Measurements from ENCODE around the gene ASIP. TPM values are rescaled to one million over a fixed set of nuclear protein-coding genes. Genes with fewer than 3 reads are reported as not detected.
A peak's percentile ranks its signal among the peaks of the same experiment; 100 is the strongest.

Gene ASIP
- total and polyA plus RNA-seq, 2 of the 13 experiments (the other 11 are each of a cell fraction or from before 2014, with no cell fraction given) = not detected

- TF ChIP-seq ARID5B (CRISPR knock-in tag; IDR thresholded peaks at IDR 0.05) = peak; percentile 55; the same call in 1 of the 2 replicates
- peak; percentile 33 for TF ChIP-seq ZNF337 (CRISPR knock-in tag; IDR thresholded peaks at IDR 0.05; ENCODE audit: borderline replicate concordance, low read depth)
- TF ChIP-seq RFX5 (IDR thresholded peaks at IDR 0.05; ENCODE audit: low read depth, low read length) = no peak
- TF ChIP-seq ZNF326 (CRISPR knock-in tag; IDR thresholded peaks at IDR 0.05; ENCODE audit: borderline replicate concordance) = no peak
- TF ChIP-seq ZNF580 (CRISPR knock-in tag; IDR thresholded peaks at IDR 0.05; ENCODE audit: borderline replicate concordance, low read depth) = peak; percentile 94; the same call in 1 of the 2 replicates
- peak; percentile 93 for TF ChIP-seq ZNF83 (CRISPR knock-in tag; IDR thresholded peaks at IDR 0.05; ENCODE audit: borderline replicate concordance)
- peak; percentile 83 for TF ChIP-seq E2F5 (CRISPR knock-in tag; conservative IDR thresholded peaks at IDR 0.05)
- TF ChIP-seq MBNL3 (CRISPR knock-in tag; conservative IDR thresholded peaks at IDR 0.05) = no peak
- peak; percentile 98 for TF ChIP-seq CAMTA2 (CRISPR knock-in tag; IDR thresholded peaks at IDR 0.05; ENCODE audit: borderline replicate concordance)
- peak; percentile 88; the same call in 1 of the 2 replicates for TF ChIP-seq HBP1 (CRISPR knock-in tag; IDR thresholded peaks at IDR 0.05; ENCODE audit: low read depth)
- peak; percentile 95 for TF ChIP-seq ZNF124 (CRISPR knock-in tag; IDR thresholded peaks at IDR 0.05)
- TF ChIP-seq ZNF768 (CRISPR knock-in tag; IDR thresholded peaks at IDR 0.05) = peak; percentile 88
- TF ChIP-seq ISX (CRISPR knock-in tag; conservative IDR thresholded peaks at IDR 0.05) = peak; percentile 21; the same call in 1 of the 2 replicates
- TF ChIP-seq ZNF607 (CRISPR knock-in tag; IDR thresholded peaks at IDR 0.05; ENCODE audit: borderline replicate concordance) = peak; percentile 95
- TF ChIP-seq ATF7 (IDR thresholded peaks at IDR 0.05) = no peak
- no peak for TF ChIP-seq ATF7 (CRISPR knock-in tag; IDR thresholded peaks at IDR 0.05)
- TF ChIP-seq ZBTB4 (CRISPR knock-in tag; IDR thresholded peaks at IDR 0.05; ENCODE audit: borderline replicate concordance) = peak; percentile 85; the same call in 1 of the 2 replicates
- peak; percentile 97; the same call in 1 of the 2 replicates for TF ChIP-seq THAP8 (CRISPR knock-in tag; IDR thresholded peaks at IDR 0.05; ENCODE audit: borderline replicate concordance)
Measured at GRCh38 chr20:34302723-34303533, 61.7 kb downstream of the ASIP start, which contains the start of gene AHCY (continued).

Data from HepG2 (cell line).